Endodermal cell (in vitro differentiated cells): ENCODE measurements around the gene LIPK. TPM values are rescaled to one million over a fixed set of nuclear protein-coding genes. Genes with fewer than 3 reads are reported as not detected.

Experiments
- DNase-seq: peaks from one replicate; pipeline ENCODE4 v3.0.0-alpha.2; 2017
- H3K27ac ChIP-seq: 2 replicates; pipeline ENCODE4 v1.5.1; 2013; ENCODE audit warnings: mild to moderate bottlenecking, low read depth, low read length, moderate library complexity
- H3K27me3 ChIP-seq: 2 replicates; pipeline ENCODE4 v1.6.1; 2013; ENCODE audit warnings: mild to moderate bottlenecking, low read length, moderate library complexity; ENCODE audit not compliant: insufficient read depth, control insufficient read depth, poor library complexity, severe bottlenecking
- H3K36me3 ChIP-seq: 2 replicates; pipeline ENCODE4 v1.7.0; 2013; ENCODE audit warnings: mild to moderate bottlenecking, low read length, moderate library complexity; ENCODE audit not compliant: control insufficient read depth, insufficient read depth
- H3K4me1 ChIP-seq: one replicate; pipeline ENCODE4 v1.7.0; 2013; ENCODE audit warnings: low read length; ENCODE audit not compliant: control insufficient read depth, insufficient read depth
- H3K4me3 ChIP-seq: 2 replicates; pipeline ENCODE4 v1.5.1; 2013; ENCODE audit warnings: mild to moderate bottlenecking, low read length, moderate library complexity
- H3K9ac ChIP-seq: 2 replicates; pipeline ENCODE4 v1.6.1; 2013; ENCODE audit warnings: mild to moderate bottlenecking, low read length, moderate library complexity; ENCODE audit not compliant: poor library complexity, severe bottlenecking; ENCODE audit errors: extremely low read depth
- H3K9me3 ChIP-seq: 2 replicates; pipeline ENCODE4 v1.6.1; 2013; ENCODE audit warnings: mild to moderate bottlenecking, low read length, moderate library complexity; ENCODE audit not compliant: control insufficient read depth
- H3K27ac Mint-ChIP-seq: 2 replicates; pipeline ENCODE4 v1.8.0; 2020; ENCODE audit warnings: mixed read lengths
- H3K27me3 Mint-ChIP-seq: 2 replicates; pipeline ENCODE4 v1.8.0; 2021; ENCODE audit warnings: mild to moderate bottlenecking, mixed read lengths; ENCODE audit not compliant: insufficient read depth
- H3K36me3 Mint-ChIP-seq: 2 replicates; pipeline ENCODE4 v1.8.0; 2020; ENCODE audit warnings: low read depth, mixed read lengths
- H3K4me1 Mint-ChIP-seq: 2 replicates; pipeline ENCODE4 v1.8.0; 2020; ENCODE audit warnings: mixed read lengths
- H3K4me3 Mint-ChIP-seq: 2 replicates; pipeline ENCODE4 v1.8.0; 2020; ENCODE audit warnings: mild to moderate bottlenecking, moderate library complexity, mixed read lengths
- H3K9me3 Mint-ChIP-seq: 2 replicates; pipeline ENCODE4 v1.8.0; 2020; ENCODE audit warnings: mild to moderate bottlenecking, mixed read lengths
- CTCF ChIP-seq: fragments of 200-600 bp; sonication (generic); conservative IDR thresholded peaks from 2 replicates; pipeline ENCODE4 v1.5.0; 2021; ENCODE audit warnings: antibody characterized with exemption, mild to moderate bottlenecking
- WGBS, 2 experiments: methylation state at CpG; one replicate each; pipeline versions ENCODE4 v1.1.5 to v1.1.7; 2013; ENCODE audit warnings: missing lambda C conversion rate in 2 of 2, mixed read lengths in 1 of 2; ENCODE audit not compliant: insufficient coverage in 1 of 2, insufficient read length in 1 of 2; 5-methylcytosine and 5-hydroxymethylcytosine counted together
- total RNA-seq, 2 donors: library from RNA; stranded (reverse); fragmentation: NEBNext Ultra II Directional in 1 of 2; extraction: Animal tissue kit (Norgen Biotek cat#: 25700) in 1 of 2; gene quantifications; 2 replicates in 1 of 2; 3 replicates in 1 of 2; pipeline ENCODE4 v1.2.1, GENCODE V29; 2021

The LIPK gene
- total RNA-seq, 2 donors from 2014 or later: not detected

GRCh38 chr10:88744002-88744401 is 38.0 kb downstream of the LIPK start:
- Mint-ChIP-seq H3K9me3 (peaks cover 7% of the 10 kb centered on the region), H3K36me3 (no peaks in the 10 kb centered on the region), H3K27me3 (peaks cover 27% of the 10 kb centered on the region), H3K4me1 (no peaks in the 10 kb centered on the region), H3K4me3 (no peak overlapping the region), H3K27ac (no peak overlapping the region)
- peak; percentile 44 for TF ChIP-seq CTCF
- Histone ChIP-seq H3K9ac (no peak overlapping the region), H3K27ac (no peak overlapping the region), H3K4me3 (no peak overlapping the region), H3K9me3 (no peaks in the 10 kb centered on the region), H3K36me3 (no peaks in the 10 kb centered on the region), H3K4me1 (no peaks in the 10 kb centered on the region), H3K27me3 (no peaks in the 10 kb centered on the region)
- DNase-seq: peak; percentile 76
- WGBS, 2 experiments: 82% methylated on average over 4 to 5 of the region's 5 CpGs

GRCh38 chr10:88745633-88746032 is 39.6 kb downstream of the LIPK start:
- H3K36me3 ChIP-seq: no peaks in the 10 kb centered on the region
- Mint-ChIP-seq H3K36me3 (no peaks in the 10 kb centered on the region), H3K27ac (no peak overlapping the region), H3K27me3 (peaks cover 24% of the 10 kb centered on the region), H3K9me3 (peaks cover 15% of the 10 kb centered on the region), H3K4me1 (no peaks in the 10 kb centered on the region), H3K4me3 (no peak overlapping the region)
- H3K4me3 ChIP-seq: no peak overlapping the region
- H3K9me3 ChIP-seq: no peaks in the 10 kb centered on the region
- H3K27ac ChIP-seq: no peak overlapping the region
- no peak overlapping the region for H3K9ac ChIP-seq
- no peak for DNase-seq
- no peaks in the 10 kb centered on the region for H3K4me1 ChIP-seq
- H3K27me3 ChIP-seq: no peaks in the 10 kb centered on the region
- no peak for TF ChIP-seq CTCF
- 100% methylated on average over 1 of the region's 1 CpG for WGBS, 2 experiments

- no peaks in the 10 kb centered on the region for H3K4me1 ChIP-seq
- TF ChIP-seq CTCF: no peak
- Mint-ChIP-seq H3K4me1 (no peaks in the 10 kb centered on the region), H3K4me3 (no peak overlapping the region), H3K27me3 (peaks cover 4% of the 10 kb centered on the region), H3K9me3 (peaks cover 5% of the 10 kb centered on the region), H3K27ac (no peak overlapping the region), H3K36me3 (no peaks in the 10 kb centered on the region)
- DNase-seq: no peak
- no peaks in the 10 kb centered on the region for H3K27me3 ChIP-seq
- no peak overlapping the region for H3K27ac ChIP-seq
- no peaks in the 10 kb centered on the region for H3K36me3 ChIP-seq
- H3K9ac ChIP-seq: no peak overlapping the region
- no peaks in the 10 kb centered on the region for H3K9me3 ChIP-seq
- no peak overlapping the region for H3K4me3 ChIP-seq
These were observed 48.2 kb downstream of the LIPK start for GRCh38 chr10:88754287-88754686.
